CD4-positive, alpha-beta memory T cell (primary cell): ENCODE results near the gene SDHB. TPM values are rescaled to one million over a fixed set of nuclear protein-coding genes. Genes with fewer than 3 reads are reported as not detected.
"Not testable (repeated sequence)": the region's sequence is repeated elsewhere in the genome, so short reads cannot be mapped to it uniquely, and the experiment has no call there.

Source experiments
- CTCF ChIA-PET: fragments of 350-600 bp; sonication (Branson Sonifier 250); formaldehyde crosslinking; loops from one replicate; lab custom pipeline; 2021; ENCODE audit warnings: inconsistent platforms; ENCODE audit not compliant: partially characterized antibody; lab: Charles Lee
- POLR2A ChIA-PET: fragments of 350-600 bp; sonication (Branson Sonifier 250); formaldehyde crosslinking; loops from one replicate; lab custom pipeline; 2021; ENCODE audit not compliant: partially characterized antibody; lab: Charles Lee
- DNase-seq, 5 donors: peaks; one replicate each; pipeline versions ENCODE4 v3.0.0 to v3.0.0-alpha.2; 2020 to 2022; ENCODE audit warnings: mixed read lengths in 1 of 5
- H3K27ac ChIP-seq: one replicate; pipeline ENCODE4 v1.7.0; 2013; ENCODE audit warnings: low read depth, low read length
- H3K27me3 ChIP-seq: 2 replicates; pipeline ENCODE4 v1.7.0; 2013; ENCODE audit warnings: mild to moderate bottlenecking, low read length, moderate library complexity; ENCODE audit not compliant: insufficient read depth
- H3K36me3 ChIP-seq: 2 replicates; pipeline ENCODE4 v1.7.0; 2013; ENCODE audit warnings: mild to moderate bottlenecking, low read length, moderate library complexity; ENCODE audit not compliant: insufficient read depth
- H3K4me1 ChIP-seq: 2 replicates; pipeline ENCODE4 v1.7.0; 2013; ENCODE audit warnings: mild to moderate bottlenecking, low read length, moderate library complexity; ENCODE audit not compliant: insufficient read depth
- H3K4me3 ChIP-seq, 2 donors: one replicate each; pipeline ENCODE4 v1.7.0; 2013; ENCODE audit warnings: low read length in 2 of 2, mild to moderate bottlenecking in 1 of 2
- H3K9me3 ChIP-seq, 2 donors: one replicate each; pipeline ENCODE4 v1.7.0; 2013; ENCODE audit warnings: low read length in 2 of 2, control low read depth in 1 of 2; ENCODE audit not compliant: control insufficient read depth in 1 of 2
- H3K27ac Mint-ChIP-seq, 7 donors: one replicate each; pipeline ENCODE4 v1.8.0; 2020 to 2021; ENCODE audit warnings: mixed read lengths in 7 of 7, mild to moderate bottlenecking in 6 of 7, inconsistent platforms in 3 of 7, moderate library complexity in 3 of 7
- H3K27me3 Mint-ChIP-seq, 2 donors: one replicate each; pipeline ENCODE4 v1.8.0; 2020 to 2021; ENCODE audit warnings: mixed read lengths in 2 of 2
- H3K36me3 Mint-ChIP-seq, 2 donors: one replicate each; pipeline ENCODE4 v1.8.0; 2020 to 2021; ENCODE audit warnings: mixed read lengths in 2 of 2, inconsistent platforms in 1 of 2, mild to moderate bottlenecking in 1 of 2
- H3K4me1 Mint-ChIP-seq, 4 donors: one replicate each; pipeline ENCODE4 v1.8.0; 2020 to 2021; ENCODE audit warnings: mixed read lengths in 4 of 4, mild to moderate bottlenecking in 1 of 4
- H3K4me3 Mint-ChIP-seq, 8 donors: one replicate each; pipeline ENCODE4 v1.8.0; 2020 to 2021; ENCODE audit warnings: mixed read lengths in 8 of 8, mild to moderate bottlenecking in 7 of 8, moderate library complexity in 6 of 8, inconsistent platforms in 3 of 8
- H3K9me3 Mint-ChIP-seq, 8 donors: one replicate each; pipeline ENCODE4 v1.8.0; 2020 to 2021; ENCODE audit warnings: mixed read lengths in 8 of 8, mild to moderate bottlenecking in 5 of 8, inconsistent platforms in 3 of 8, moderate library complexity in 1 of 8
- intact Hi-C: fragments of 100-400 bp; cut with micrococcal nuclease; formaldehyde crosslinking; loops from one replicate; pipeline ENCODE4 v1.15.1; 2023
- polyA plus RNA-seq, 2 donors: library from polyadenylated mRNA; unstranded; fragments of 300-500 nt; fragmentation: Illumina TruSeq; gene quantifications; one replicate each; pipeline ENCODE4 v1.2.3, GENCODE V29; 2021
- total RNA-seq, 2 experiments: library from RNA; stranded (reverse); gene quantifications; one replicate each; pipeline ENCODE4 v1.2.3, GENCODE V29; 2021

Gene SDHB
- total and polyA plus RNA-seq, 4 experiments from 2014 or later: 57.0 to 219 (median 109) TPM

DNA sequence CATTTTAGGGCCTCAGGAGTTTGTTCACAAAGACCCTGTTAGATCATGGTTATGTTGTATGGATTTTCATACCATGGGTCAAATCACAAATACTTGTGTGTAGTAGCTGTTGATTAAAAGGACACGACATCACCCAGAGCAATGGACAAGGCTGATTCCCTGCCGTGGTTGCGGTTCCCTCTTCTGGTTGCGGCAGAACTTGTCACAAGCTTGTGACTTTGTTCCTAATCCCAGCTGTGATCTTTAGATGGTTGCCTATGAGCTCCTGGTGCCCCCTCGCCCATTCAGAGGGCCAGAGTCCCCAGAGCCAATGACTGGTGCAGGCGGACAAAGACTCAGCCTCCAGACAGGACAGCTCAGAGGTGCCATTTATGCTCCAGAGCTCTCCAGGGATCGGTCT, 11.8 kb upstream of the SDHB start:
- H3K27me3 ChIP-seq: peaks cover 4% of the 10 kb centered on the region
- Mint-ChIP-seq H3K27me3 (peaks cover 3 to 4% of the 10 kb centered on the region in 2 donors), H3K36me3 (peaks cover 0 to 2% of the 10 kb centered on the region in 2 donors), H3K4me3 (no peak overlapping the region), H3K4me1 (no peaks in the 10 kb centered on the region), H3K27ac (no peak overlapping the region), H3K9me3 (peaks cover 0 to 10% (median 3%) of the 10 kb centered on the region in 8 donors)
- no peaks in the 10 kb centered on the region for H3K4me1 ChIP-seq
- intact Hi-C loops: no loop called here
- H3K36me3 ChIP-seq: no peaks in the 10 kb centered on the region
- ChIA-PET CTCF (no interaction called here), POLR2A (no interaction called here)
- peaks cover 0 to 3% of the 10 kb centered on the region in 2 donors for H3K9me3 ChIP-seq
- no peak for DNase-seq
- H3K4me3 ChIP-seq: no peak overlapping the region
- no peak overlapping the region for H3K27ac ChIP-seq

DNA sequence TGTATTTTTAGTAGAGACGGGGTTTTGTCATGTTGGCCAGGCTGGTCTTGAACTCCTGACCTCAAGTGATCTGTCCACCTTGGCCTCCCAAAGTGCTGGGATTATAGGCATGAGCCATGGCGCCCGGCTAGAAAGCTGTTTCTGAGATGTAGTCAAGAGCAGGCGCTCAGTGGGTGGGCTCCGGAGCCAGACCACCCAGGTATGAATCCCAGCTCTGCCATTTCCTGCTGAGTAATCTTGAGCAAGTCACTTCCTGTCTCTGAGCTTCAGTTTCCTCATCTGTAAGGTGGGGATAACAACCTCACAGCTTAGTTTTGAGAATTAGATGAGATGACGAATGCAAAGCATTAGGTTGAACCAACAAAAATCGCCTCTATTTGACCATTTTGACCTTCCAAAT, 8.9 kb upstream of the SDHB start:
- DNase-seq, H3K36me3 Mint-ChIP-seq, intact Hi-C loops, H3K4me3 Mint-ChIP-seq, H3K4me3 ChIP-seq, H3K9me3 ChIP-seq, POLR2A ChIA-PET, H3K27ac ChIP-seq, H3K27me3 ChIP-seq, H3K27ac Mint-ChIP-seq, H3K27me3 Mint-ChIP-seq, H3K36me3 ChIP-seq, H3K4me1 ChIP-seq, H3K4me1 Mint-ChIP-seq: not testable (repeated sequence)
- H3K9me3 Mint-ChIP-seq: peaks cover 0 to 10% (median 3%) of the 10 kb centered on the region in 8 donors
- CTCF ChIA-PET: interaction anchor here (1.0 kb wide), 1 partner anchor 12 kb away, joined by 3 read pairs; no protein-coding TSS in a partner anchor

DNA sequence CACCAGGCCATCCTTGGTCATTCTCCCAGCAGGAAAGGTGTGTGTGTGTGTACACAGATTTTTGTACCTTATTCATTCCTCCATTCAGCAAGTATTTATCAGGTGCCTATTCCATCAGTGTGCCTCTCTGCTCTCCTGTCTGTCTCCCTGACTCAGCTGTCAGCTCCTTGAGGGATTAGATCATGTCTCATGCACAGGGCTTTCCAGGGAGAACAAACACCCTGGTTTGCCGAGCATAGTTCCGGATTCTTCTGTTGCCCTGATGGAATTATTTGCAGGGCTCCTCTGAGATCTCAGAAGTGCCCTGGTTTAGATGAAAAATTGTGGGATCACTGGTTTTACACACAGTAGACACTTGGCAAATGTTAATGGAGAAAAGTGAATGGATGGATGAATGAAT, 8.1 kb upstream of the SDHB start:
- Mint-ChIP-seq H3K4me1 (no peaks in the 10 kb centered on the region), H3K27me3 (peaks cover 5 to 6% of the 10 kb centered on the region in 2 donors), H3K9me3 (peaks cover 0 to 10% (median 3%) of the 10 kb centered on the region in 8 donors), H3K36me3 (peaks cover 0 to 2% of the 10 kb centered on the region in 2 donors), H3K4me3 (no peak overlapping the region), H3K27ac (no peak overlapping the region)
- no peaks in the 10 kb centered on the region for H3K36me3 ChIP-seq
- no peaks in the 10 kb centered on the region for H3K4me1 ChIP-seq
- peaks cover 0 to 3% of the 10 kb centered on the region in 2 donors for H3K9me3 ChIP-seq
- H3K27me3 ChIP-seq: no peaks in the 10 kb centered on the region
- no peak overlapping the region for H3K27ac ChIP-seq
- no peak overlapping the region for H3K4me3 ChIP-seq
- POLR2A ChIA-PET: no interaction called here
- intact Hi-C loops: no loop called here
- DNase-seq: no peak
- CTCF ChIA-PET: no interaction called here

DNA sequence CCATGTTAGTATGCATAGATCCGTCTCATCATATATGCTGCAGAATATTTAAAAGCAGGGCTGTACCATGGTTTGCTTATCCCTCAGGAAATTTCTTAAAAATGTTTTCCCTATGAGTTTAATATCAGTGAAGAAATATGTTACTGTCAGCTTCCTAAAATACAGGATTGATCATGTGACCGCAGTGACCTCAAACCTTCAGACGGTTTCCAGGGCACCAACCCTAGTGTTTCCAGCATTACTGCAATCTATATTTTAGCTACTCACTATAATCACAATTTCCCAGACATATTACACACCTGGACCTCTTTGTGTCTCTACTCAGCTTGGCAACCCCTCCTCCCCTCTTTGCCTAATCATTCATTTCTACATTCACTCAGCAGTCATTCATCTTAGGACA, 7.7 kb upstream of the SDHB start:
- Histone ChIP-seq H3K9me3 (peaks cover 0 to 3% of the 10 kb centered on the region in 2 donors), H3K27me3 (no peaks in the 10 kb centered on the region), H3K36me3 (no peaks in the 10 kb centered on the region), H3K27ac (no peak overlapping the region), H3K4me1 (no peaks in the 10 kb centered on the region), H3K4me3 (no peak overlapping the region)
- H3K4me3 Mint-ChIP-seq: no peak overlapping the region
- ChIA-PET CTCF (no interaction called here), POLR2A (no interaction called here)
- H3K9me3 Mint-ChIP-seq: peaks cover 0 to 10% (median 3%) of the 10 kb centered on the region in 8 donors
- H3K27me3 Mint-ChIP-seq: peaks cover 5 to 6% of the 10 kb centered on the region in 2 donors
- intact Hi-C loops: no loop called here
- no peak for DNase-seq
- H3K27ac Mint-ChIP-seq: no peak overlapping the region
- H3K4me1 Mint-ChIP-seq: no peaks in the 10 kb centered on the region
- peaks cover 0 to 2% of the 10 kb centered on the region in 2 donors for H3K36me3 Mint-ChIP-seq

DNA sequence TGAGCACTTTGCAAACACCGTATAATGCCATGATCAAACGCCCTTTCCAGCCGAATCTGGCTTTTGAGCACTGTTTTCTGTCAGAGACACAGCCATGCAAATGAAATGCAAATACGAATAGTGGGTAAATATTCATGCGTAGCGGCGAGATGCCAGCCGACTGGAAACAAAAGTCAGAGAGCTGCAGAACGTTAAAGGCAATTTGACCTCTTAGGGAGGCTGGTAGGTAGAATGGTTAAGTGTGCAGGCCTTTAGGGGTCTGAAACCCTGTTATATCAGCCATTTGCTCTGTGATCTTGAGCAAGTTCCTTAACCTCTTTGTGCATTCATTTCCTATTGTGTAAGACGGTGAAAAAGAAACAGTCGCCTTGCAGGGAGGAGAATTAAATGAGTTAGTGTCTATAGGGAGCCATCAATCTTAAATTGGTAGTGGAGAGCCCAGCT, 6.5 kb upstream of the SDHB start:
- Mint-ChIP-seq H3K4me3 (no peak overlapping the region), H3K27me3 (peaks cover 5 to 6% of the 10 kb centered on the region in 2 donors), H3K27ac (no peak overlapping the region), H3K4me1 (peaks cover 0 to under 1% (median 0%) of the 10 kb centered on the region in 4 donors), H3K36me3 (peaks cover 0 to 2% of the 10 kb centered on the region in 2 donors), H3K9me3 (peaks cover 0 to 10% (median 3%) of the 10 kb centered on the region in 8 donors)
- Histone ChIP-seq H3K27ac (no peak overlapping the region), H3K9me3 (peaks cover 0 to 3% of the 10 kb centered on the region in 2 donors), H3K36me3 (no peaks in the 10 kb centered on the region), H3K27me3 (no peaks in the 10 kb centered on the region), H3K4me1 (no peaks in the 10 kb centered on the region), H3K4me3 (no peak overlapping the region)
- intact Hi-C loops: no loop called here
- DNase-seq: no peak
- CTCF ChIA-PET: no interaction called here
- POLR2A ChIA-PET: no interaction called here

DNA sequence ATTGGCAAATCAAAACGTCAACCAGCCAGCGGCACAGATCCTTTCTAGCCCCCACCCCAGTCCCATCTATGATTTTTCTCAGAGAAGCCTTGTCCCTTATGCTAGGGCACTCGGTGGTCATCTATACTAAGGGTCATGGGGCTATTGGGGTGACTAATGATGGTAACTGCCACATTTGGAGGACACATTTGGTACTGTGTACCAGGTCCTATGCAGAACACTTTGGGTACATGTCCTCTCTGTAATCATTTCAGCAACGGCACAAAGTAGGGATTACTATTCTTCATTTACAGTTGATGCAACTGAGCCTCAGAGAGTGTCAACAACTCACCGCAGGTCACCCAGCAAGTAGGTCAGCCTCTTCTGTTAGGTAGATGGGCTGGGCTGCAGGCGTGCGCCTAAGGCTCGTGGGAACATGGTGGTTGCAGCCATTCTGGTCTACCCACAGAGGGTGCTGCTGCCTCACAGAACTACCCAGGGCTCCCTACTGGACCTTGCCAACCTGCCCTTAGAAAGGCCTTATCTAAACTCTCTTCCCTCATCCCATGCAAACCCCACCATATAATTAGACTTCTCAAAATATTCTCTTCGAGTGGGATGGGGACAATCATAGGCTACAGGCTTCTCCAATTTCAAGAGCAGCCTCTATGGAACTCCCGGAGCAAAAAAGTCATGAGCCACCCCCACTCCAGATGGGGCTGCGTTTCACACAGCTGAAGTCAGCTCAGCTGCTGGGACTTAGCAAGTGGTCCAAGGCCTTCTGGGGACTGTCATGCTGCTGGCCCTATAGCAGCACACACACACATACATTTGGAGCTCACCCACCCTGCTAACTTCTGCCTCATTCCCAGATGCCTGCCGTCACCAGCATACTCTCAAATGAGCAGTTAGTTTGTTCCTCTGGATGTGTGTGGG, 5.8 kb upstream of the SDHB start:
- Mint-ChIP-seq H3K27ac (peak overlapping the region in 1 of 7 donors; percentile 8), H3K4me3 (no peak overlapping the region), H3K4me1 (peaks cover 0 to 4% (median 0%) of the 10 kb centered on the region in 4 donors), H3K27me3 (peaks cover 5 to 6% of the 10 kb centered on the region in 2 donors), H3K36me3 (peaks cover 0 to 2% of the 10 kb centered on the region in 2 donors), H3K9me3 (peaks cover 0 to 7% (median 0%) of the 10 kb centered on the region in 8 donors)
- intact Hi-C loops: loop anchor here (10.0 kb wide), 2 partner anchors 695 to 1535 kb away; partner anchors contain the start of genes CASP9, DNAJC16 and SZRD1
- Histone ChIP-seq H3K9me3 (no peaks in the 10 kb centered on the region), H3K36me3 (no peaks in the 10 kb centered on the region), H3K4me1 (no peaks in the 10 kb centered on the region), H3K27me3 (no peaks in the 10 kb centered on the region), H3K27ac (no peak overlapping the region), H3K4me3 (no peak overlapping the region)
- POLR2A ChIA-PET: no interaction called here
- CTCF ChIA-PET: no interaction called here
- peak in 4 of 5 donors; percentile 24 to 40 (median 30) for DNase-seq

DNA sequence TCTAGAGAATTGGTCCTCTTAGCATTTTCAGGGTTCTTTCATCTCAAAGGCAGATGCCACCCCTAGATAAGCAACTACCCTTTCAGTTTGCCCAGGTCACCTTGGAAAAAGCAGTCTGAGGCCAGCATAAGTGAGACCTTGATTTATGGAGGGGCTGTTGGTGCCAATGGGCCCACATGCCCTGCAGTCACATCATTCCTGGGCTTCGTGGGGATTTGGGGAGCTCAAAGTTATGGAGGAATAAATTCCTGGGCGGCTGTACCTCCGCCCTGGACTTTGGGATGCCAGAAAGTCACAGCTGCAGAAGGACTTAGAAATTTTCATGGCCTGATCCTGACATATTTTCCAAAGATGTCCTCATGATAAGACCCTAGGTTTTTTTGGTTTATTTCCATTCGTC, 2.7 kb upstream of the SDHB start:
- peaks cover 18% of the 10 kb centered on the region for H3K4me1 ChIP-seq
- Mint-ChIP-seq H3K9me3 (peaks cover 0 to 1% (median 0%) of the 10 kb centered on the region in 8 donors), H3K27me3 (peaks cover 2 to 5% of the 10 kb centered on the region in 2 donors), H3K4me1 (peaks cover 10 to 29% (median 19%) of the 10 kb centered on the region in 4 donors), H3K4me3 (peak overlapping the region in 2 of 8 donors; percentile 7 to 38), H3K27ac (peak overlapping the region in 1 of 7 donors; percentile 1), H3K36me3 (peaks cover under 1 to 12% of the 10 kb centered on the region in 2 donors)
- ChIA-PET CTCF (no interaction called here), POLR2A (no interaction called here)
- DNase-seq: no peak
- H3K36me3 ChIP-seq: no peaks in the 10 kb centered on the region
- no peak overlapping the region for H3K4me3 ChIP-seq
- no peak overlapping the region for H3K27ac ChIP-seq
- intact Hi-C loops: loop anchor here (10.0 kb wide), 2 partner anchors 692 to 1532 kb away; partner anchors contain the start of genes CASP9, DNAJC16 and SZRD1
- H3K9me3 ChIP-seq: no peaks in the 10 kb centered on the region
- H3K27me3 ChIP-seq: no peaks in the 10 kb centered on the region
